Urothelium cell line (cell line): ENCODE results near the gene COMMD9.

ENCODE experiments used
- DNase-seq: peaks from one replicate; pipeline ENCODE4 v3.0.0; 2011; ENCODE audit warnings: low spot score, mixed read lengths
- FAIRE-seq: peaks from 2 replicates; lab custom pipeline; 2011; peaks lifted over from hg19 to GRCh38; lab: Jason Lieb, UNC

COMMD9 gene

DNA sequence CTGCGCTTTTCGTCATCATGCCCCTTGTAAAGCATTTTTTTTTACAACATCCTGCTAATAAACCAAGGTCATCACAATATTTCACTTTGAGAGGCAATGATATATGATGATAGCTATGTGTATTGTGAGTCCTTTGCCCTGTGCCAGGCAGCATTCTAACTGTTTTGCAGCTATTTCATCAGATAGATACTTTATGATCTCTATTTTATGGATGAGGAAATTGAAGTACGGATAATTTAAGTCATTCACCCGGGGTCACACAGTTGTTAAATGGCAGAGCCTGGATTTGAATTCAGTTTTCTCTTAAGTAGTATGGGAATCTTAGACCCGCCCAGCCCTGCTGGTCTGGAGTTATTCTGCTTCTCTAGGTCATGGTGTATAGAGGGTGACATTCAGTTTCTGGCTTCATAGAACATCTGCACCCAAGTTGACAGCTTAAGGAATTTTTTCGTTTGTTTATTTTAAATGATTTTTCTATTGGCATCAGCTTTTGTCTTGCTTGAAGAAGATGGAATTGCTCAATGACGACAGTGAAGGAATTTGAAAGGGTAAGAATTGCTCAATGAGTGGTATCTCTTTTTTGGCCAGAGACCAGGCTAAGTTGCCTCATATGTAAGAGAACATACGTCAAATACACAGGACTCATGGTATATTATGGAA lies 7.8 kb upstream of the COMMD9 start:
- FAIRE-seq = no peak
- DNase-seq = no peak

DNA sequence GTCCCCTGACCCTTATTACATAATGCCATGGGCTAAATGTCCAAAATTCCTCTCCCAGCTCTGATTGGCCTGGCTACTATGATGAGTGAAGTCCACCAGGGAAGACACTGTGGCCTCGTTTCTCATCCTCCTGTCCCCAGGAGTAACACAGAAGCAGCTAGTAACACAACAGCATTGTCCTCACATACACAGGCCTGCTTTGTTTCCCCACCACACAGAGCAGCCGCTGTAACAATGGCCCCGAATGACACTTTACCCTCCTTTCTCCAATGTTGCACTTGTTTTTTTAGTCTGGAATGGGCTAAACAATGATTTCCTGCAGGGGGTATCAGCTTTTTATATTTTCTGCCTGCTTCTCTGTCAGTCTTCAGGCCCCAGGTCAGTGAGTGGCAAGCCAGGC lies 6.7 kb upstream of the COMMD9 start, which contains the start of gene PRR5L:
Gene PRR5L, plus strand, starts transcription at position 363 of the 400 bp plus-strand sequence. CDS start 104,834 bp downstream, outside the sequence.
- FAIRE-seq (no peak), DNase-seq (no peak)

DNA sequence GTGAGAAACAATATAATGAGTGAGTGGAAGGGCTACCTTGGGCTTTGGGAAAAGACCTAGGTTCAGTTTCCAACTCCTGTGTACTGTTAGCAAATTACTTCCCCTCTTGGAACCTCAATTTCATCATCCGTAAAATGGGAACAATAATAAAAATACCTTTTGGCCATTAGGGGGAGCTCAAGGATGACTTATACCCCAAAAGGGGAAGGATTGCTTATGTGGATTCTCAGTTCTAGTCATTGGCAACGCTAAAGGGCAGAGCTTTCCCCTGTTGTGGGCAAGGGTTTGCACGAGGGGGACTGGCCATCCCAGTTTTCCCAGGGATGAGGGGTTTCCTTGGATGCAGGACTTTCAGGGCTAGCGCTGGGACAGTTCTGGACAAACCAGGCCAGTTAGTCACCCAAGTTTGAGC lies 3.1 kb upstream of the COMMD9 start:
- peak; percentile 61 for DNase-seq

GRCh38 chr11:36288442-36289225 lies 590 bp downstream of the COMMD9 start:
- no peak for DNase-seq
- FAIRE-seq = no peak

More for the DNA sequence above, 3.1 kb upstream of the COMMD9 start:
- FAIRE-seq = no peak

DNA sequence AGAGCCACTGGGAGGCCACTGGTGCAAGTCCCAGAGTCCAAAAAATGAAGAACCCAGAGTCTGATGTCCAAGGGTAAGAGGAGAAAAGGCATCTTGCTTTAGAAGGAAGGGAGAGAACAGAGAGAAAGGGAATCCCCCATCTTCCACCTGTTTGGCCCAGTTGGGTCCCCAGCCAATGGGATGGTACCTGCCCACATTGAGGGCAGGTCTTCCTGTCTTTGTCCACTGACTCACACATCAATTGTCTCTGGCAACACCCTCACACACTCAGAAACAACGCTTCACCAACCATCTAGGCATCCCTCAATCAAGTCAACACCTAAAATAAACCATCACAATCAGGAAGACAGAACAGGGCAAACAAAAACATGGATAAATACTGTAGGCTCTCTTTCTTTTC lies 6.3 kb downstream of the COMMD9 start:
- no peak for FAIRE-seq
- no peak for DNase-seq

DNA sequence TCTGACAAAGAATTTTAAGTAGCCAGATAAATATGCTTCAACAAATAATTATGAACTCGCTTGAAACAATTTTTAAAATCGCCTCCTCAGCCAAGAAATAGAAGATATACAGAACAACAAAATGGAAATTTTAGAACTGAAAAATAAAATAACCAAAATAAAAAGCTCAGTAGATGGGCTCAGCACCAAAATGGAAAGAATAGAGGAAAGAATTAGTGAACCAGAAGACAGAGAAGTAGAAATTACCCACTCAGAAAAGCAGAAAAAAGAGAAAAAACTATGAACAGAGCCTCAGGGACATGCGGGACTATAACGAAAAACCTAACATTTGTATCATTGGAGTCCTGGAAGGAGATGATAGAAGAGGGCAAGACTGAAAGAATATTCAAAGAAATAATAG lies 7.4 kb downstream of the COMMD9 start:
- no peak for FAIRE-seq
- no peak for DNase-seq

GRCh38 chr11:36280531-36280930 lies 8.7 kb downstream of the COMMD9 start:
- DNase-seq = no peak
- FAIRE-seq = no peak

GRCh38 chr11:36278531-36279282 lies 10.5 kb downstream of the COMMD9 start:
- no peak for FAIRE-seq

DNA sequence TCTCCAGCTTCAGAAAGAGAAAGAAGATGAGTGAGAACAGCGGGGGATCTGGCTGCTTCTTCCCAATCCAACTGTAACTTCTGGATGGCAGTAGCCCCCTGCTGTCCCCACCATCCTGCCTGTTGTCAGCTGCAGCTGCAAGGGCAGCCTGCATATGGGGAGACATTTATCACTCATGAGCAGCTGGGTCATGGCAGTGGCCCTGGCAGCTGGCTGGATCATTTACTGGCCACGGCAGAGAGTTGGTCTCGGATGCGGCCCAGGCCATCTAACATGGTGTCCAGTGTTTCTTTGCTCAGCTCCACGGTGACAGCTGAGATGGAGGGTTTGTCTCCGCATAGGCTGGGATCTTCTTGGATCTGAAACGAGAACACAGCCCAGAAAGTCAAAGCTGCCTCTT lies 14.8 kb downstream of the COMMD9 start:
- DNase-seq (no peak), FAIRE-seq (no peak)

More at GRCh38 chr11:36278531-36279282, 10.5 kb downstream of the COMMD9 start:
- DNase-seq = no peak

DNA sequence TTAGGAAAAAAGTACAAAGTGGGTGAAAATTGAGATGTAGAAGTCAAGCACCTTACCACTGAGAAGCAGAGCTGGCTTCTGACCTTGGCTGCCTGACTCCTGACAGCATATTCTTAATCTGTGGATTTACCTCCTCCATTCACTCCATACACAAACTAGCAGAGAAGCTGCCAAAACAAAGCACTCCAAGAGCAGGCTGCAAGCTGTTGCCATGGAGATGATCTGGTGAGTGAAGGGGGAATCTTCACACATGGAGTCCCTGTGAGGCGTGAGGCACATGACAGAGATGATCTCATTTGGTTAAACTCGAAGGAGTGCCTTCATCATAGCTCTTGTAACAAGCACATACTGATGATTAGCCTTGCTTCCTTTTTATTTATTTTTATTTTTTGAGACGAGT lies 16.1 kb downstream of the COMMD9 start:
- FAIRE-seq (no peak), DNase-seq (no peak)

GRCh38 chr11:36271794-36272407 lies 17.3 kb downstream of the COMMD9 start:
- FAIRE-seq (no peak), DNase-seq (no peak)

DNA sequence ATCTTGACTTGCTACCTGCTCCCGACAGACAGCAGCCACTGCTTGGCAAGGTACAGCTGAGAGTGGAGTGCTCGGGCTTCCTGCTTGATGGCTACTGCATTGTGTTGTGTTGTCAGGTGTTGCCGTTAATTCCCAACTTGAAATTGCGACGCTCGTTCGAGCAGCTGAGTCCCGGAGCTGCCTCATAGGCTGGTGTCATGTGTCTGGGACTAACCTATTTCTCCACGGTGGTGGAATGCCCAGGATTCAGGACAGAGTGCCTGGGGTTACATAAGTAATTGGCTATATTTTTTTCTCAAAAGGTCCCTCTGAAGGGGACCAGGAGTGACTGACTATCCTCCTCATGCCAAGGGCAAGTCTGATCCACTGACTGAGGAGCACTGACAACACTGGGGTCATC lies 18.5 kb downstream of the COMMD9 start:
- FAIRE-seq (no peak), DNase-seq (no peak)

- no peak for DNase-seq
- no peak for FAIRE-seq
Observed at GRCh38 chr11:36268337-36268985, 20.8 kb downstream of the COMMD9 start.

GRCh38 chr11:36266767-36267166 lies 22.5 kb downstream of the COMMD9 start:
- FAIRE-seq (no peak), DNase-seq (no peak)

DNA sequence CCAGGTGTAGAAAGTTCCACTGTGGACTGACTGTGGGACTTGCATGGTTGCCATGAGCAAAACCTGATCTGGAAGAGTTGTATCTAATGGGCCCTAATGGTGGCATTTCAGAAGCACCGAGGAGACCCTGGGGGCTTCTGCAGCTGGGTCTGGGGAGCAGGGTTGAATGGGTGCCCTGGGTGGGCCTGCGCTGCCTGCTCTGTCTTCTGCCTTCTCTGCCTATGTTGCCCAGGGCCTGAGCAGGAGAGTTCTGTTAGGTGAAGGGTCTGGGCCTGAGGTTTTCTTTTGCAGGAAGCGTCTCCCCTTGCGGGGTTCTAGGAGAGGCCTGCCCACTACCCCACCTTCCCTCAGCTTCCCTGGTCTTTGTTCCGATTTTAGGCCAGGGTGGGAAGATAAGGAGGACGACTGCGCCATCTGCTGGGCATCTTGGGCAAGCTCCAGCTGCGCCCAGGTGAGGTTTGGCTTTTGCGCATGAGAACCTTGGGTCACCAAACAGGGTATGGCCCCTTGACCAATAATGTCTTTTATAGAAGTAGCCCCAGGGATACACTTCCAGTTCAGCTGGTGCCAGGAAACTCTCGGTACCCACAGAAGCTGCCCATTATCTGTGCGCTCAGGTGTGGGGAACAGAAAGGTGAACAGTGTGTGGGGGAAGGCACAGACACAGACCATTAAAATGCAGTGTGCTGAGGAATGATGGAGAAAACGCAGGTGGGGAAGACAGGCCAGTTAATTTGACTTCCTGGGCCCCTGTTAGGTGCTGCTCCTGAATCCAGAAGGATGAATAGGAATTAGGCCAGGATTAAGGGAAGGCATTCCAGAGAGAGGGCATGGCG lies 23.2 kb downstream of the COMMD9 start:
- peak; percentile 84 for FAIRE-seq
- DNase-seq = peak; percentile 73

DNA sequence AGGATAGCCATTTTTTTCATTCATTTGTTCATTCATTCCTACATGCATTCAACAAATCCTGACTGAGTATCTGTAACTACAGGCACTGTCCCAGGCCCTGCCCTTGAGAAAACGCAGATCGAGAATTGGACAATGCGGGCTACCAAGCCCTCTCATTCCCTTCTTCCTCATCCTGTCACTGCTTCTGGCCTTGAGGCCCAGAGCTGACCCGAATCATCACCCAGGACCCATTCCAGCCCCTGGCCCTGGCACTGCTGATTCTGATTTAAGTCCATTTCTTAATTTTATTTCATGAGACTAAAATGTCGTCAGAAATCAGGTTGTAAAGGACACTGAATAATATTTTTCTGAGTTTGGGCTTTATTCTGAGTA lies 24.3 kb downstream of the COMMD9 start:
- DNase-seq (no peak), FAIRE-seq (no peak)

DNA sequence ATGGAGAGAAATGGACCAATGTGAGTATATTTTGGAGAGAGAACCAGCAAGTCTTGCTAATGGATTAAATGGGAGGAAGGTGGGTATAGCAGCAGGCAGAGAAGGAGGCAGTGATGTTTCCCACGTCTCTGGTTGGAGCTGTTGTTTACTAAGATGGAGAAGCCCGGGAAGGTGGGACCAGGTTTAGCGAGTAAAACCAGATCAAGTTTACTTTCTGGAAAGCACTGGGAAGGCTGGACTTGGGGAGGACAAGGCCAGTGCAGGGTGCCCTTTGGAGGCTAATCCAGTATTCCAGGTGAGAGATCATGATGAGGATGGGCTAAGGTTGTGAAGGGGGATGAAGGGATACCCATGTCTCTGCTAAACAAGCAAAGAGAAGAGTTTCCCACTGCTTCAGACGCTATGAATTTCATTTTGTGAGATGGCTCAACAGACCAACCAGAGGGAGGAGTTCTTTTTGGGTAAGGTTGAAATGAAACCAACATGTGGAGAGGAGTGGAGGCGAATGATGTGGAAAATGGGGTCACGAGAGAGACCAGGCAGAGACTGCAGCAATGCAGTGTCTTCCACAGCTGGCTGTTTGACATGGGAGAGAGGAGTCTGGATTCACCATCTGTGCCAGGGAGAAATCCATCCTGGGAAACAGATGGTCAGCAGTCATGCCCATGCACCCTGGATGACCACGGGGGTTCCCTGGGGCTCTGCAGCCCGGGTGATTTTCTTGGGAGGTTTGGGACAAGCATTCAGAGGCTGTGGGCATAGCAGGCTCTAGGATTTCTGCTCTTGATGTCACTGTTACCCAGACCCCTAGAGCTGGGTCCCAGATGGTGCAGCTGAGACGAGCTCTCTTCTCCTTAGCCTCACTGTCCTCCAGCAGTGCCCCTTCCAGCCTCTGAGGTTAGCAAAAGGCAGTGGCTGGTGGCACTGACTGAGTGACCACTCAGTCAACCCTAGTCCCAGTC lies 24.9 kb downstream of the COMMD9 start:
- DNase-seq (no peak), FAIRE-seq (no peak)

DNA sequence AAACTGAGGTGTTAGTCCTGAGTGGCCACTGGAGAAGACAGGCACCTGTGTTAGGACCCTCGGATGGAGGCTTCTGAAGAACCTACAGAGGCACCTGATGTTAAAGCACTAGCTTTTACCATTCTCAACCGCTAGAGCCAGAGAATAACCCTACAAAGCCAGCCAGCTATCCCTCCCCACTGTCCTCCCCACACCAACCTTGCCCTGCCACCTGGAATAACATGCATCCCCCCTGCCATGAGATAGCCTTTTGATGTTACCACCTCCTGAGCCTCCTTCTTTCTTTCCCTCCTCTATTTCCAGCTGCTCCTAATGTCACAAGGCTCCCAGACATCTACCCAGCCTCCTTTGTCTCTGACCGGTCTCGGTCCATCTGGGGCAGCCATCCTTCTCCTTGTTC lies 28.1 kb downstream of the COMMD9 start:
- DNase-seq = no peak

More for the DNA sequence above, 28.1 kb downstream of the COMMD9 start:
- FAIRE-seq = no peak
